GDM1 (cell line): Measurements from ENCODE around the gene TCEA3.

Experiments used
- DNase-seq: peaks from one replicate; lab custom pipeline; 2025; lab: John Stamatoyannopoulos, UW

The TCEA3 gene

DNA sequence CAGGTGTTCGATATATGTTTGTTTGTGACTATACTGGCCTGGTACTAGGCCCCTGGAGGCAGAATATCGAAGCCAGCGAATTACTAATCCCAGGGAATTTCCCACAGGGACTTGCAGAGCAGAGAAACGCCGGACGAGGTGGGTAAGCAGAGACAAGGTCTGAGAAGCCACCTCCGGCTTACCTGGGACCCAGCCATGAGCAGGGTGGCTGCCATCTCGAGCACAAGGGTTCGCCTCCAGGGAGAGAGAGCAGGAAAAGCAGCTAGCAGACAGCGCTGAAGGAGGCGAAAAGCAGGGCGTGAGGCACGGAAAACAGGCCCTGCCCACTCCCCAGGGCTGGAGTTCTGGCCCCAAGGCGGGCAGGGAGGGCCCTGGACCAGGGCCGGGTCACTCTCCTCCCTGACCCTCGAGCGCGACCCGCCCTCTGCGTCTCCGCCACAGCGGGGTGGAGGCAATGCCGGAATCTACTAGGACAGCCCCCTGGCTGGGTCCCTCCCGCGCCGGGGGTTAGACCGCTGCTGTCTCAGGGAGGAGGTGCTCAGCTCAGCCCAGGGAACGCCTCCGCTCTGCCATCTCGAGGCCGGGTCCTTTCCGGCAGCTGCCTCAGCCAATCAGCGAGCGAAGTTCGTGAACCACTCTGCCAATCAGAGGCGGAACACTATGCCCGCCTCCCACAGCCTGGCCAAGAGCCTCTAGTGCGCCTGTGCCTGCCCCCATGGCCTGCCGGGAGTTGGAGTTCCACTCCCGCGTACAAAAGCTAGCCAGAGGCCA, 56.6 kb downstream of the TCEA3 start:
- peak; percentile 99 for DNase-seq

DNA sequence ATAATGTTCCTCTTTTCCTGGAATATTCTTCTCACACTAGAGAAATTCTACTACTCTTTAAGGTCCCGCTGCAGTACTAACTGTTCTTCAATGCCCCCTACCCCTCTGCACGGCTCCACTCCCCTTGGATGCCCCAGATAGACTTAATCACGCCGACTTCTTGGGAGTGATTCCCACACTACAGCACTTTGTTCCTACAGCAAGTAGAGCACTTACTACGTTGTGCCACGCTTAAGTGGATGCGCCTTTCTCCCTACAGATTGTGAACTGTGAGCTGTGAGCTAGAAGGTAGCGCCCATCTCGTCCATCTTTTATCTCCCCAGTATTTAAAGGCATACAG, 57.1 kb downstream of the TCEA3 start:
- DNase-seq = no peak

DNA sequence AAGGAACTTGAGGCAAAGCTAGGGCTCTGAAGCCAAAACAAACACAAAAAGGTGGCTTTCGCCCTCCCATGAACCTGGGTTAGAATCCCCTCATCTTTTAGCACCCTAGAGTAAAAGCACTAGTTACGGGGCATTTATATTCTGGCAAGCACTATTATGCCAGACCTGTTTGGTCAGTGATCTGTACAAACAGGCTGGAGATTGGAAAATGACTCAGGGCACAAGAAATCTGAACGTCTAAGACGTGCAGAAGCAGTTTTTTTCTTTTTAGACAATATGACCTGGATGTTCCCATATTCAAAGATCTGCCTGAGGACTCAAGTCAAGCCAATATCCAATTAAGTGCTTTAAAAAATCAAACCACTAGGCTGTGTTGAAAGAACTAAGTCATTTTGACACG, 58.0 kb downstream of the TCEA3 start:
- DNase-seq = no peak

DNA sequence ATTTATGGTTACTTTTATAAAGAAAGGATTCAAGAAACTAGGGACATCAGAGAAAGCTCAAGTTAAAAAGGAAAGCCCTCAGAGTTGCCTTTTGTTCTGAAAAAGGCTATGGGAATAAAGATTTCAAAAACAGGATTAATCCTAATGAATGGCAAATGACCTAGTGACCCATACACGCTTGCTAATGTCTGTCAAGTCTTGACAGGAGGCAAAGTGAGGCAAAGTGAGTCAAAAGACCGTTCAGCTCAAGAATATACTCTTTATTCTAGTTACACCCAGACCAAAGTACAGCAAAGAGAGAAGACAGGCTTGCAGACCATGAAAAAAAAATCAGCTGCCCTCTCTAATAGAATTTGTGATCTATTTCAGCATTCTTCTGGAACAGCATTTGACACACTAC, 58.4 kb downstream of the TCEA3 start:
- DNase-seq = no peak

DNA sequence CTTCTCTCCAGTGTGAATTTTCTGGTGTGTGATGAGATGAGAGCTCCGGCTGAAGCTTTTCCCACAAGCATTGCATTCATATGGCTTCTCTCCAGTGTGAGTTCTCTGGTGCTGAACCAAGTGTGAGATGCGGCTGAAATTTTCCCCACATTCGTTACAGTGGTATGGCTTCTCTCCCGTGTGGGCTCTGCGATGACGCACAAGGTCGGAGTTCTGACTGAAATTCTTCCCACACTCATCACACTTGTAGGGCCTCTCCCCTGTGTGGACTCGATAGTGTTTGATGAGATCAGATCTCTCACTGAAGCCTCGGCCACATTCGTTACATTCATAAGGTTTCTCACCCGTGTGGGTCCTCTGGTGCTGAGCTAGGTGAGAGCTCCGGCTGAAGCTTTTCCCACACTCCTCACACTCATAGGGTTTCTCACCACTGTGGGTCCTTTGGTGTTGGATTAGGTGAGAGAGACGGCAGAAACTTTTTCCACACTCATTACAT, 62.3 kb downstream of the TCEA3 start:
- no peak for DNase-seq

DNA sequence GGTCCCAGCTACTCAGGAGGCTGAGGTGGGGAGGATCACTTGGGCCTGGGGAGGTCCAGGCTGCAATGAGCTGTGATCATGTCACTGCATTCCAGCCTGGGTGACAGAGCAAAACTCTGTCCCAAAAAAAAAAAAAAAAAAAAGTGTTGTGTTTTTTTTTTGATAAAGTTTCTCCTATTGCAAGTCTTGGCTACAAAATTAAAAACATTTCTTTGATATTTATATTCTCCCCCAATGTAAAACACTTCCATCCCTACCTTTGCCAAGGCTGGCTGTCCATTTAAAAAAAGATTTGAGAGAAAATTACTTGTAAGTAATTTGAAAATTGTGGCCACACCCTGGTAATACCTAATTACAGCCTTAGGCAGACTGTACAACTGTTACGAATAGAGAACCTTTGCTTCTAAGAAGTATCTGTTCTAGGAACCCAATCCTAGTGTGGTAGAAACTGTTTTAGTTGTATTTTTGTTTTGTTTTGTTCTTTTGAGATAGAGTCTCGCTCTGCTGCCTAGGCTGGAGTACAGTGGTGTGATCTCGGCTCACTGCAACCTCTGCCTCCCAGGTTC, 66.2 kb downstream of the TCEA3 start:
- no peak for DNase-seq

DNA sequence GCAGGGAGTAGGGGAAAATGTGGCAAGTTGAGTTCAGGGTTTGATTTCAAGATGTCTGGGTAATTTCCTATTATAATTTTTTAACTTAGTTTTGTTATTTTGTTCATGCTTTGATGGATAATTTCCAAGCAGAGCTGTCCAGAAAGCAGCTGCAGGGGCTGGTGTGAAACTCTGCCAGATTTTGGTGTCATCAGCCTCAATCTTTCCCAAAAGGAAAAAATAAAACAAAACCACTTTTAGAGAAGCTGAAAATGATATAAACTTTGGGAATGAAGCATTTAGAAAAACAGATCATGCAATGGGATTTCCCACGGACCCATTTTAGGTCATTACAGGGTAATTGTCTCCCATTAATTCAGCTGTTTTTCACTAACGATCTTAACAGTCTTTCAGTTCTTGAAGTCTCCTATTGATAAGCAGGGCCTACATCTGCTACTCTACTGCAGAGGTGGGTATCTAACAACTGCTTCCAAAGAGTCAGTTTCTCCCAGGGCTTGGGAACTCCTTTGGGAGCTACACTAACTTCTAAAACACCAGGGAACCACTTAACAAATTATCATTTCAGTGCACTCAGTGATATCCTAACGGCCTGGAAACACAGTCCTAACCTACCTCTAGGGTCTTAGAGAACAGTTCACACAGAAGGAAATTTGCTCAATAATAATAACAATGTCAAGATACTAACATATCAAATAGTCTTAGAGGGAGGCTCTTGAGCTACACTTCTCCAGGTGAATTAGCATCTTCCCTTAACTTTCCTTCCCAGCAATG, 67.2 kb downstream of the TCEA3 start:
- DNase-seq = no peak

DNA sequence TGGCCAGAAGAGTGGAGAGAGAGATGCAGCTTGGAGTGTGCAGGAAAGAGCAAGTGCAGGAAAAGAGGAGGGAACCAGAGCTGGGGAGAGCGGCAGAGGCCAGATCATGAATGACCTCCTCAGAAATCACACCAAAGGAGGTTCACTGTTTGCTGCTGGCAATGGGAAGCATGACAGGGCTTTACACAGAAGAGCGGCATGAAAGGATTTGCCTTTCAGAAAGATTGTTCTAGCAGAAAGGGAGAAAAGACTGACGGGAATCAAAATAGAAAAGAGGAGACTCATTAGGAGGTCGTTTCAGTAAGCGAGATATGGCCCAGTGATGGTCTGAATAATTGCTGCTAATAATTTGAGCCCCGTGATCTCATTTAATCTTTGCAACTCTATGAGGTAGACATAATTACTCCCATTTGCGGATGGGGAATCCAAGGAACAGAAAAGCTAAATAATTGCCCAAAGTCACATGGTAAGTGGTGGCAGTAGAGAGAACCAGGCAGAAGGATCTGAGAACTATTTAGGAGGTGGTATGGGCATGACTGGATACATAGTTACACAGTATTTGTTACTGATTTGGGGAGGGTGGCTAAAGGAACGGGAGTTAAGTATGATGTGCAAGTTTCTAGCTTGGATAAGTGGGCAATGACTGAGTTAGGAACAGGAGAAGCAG, 67.9 kb downstream of the TCEA3 start:
- DNase-seq = no peak

DNA sequence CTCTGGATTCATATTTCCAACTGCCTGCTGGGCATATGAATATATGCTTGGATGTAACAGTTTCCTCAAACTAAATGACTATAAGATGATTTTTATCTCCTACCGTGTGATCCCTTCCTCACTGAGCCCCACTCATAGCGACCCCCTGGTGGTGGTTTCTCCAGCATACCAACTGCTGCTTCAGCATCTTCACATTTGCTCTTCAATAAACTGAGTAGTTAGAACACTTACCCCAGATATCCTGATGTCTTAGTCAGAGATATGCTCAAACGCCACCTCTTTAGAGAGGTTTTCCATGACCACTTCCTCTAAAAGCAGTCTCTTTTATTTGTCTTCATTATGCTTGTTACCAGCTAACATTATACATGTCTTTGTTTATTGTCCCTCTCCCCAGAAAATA, 70.3 kb downstream of the TCEA3 start:
- DNase-seq = peak; percentile 7

DNA sequence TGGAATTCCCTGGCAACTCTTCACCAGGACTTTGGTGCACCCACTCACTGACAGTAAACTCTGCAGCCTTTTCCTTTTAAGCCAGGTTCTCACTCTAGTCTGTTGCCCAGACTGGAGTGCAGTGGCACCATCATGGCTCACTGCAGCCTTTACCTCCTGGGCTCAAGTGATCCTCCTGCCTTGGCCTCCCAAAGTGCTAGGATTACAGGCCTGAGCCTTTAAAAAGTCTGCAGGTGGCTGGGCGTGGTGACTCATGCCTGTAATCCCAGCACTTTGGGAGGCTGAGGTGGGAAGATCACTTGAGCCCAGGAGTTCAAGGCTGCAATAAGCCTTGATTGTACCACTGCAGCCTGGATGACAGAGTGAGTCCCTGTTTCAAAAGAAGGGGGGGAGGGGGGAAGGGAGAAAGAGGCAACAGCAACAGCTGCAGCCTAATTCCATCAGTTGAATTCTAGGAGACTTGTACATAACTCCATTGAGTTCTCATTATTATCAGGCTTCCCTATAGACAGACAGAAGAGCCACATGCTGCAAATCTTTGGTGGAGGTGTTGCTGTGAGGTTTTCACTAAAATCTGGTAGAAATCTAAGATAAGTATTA, 72.4 kb downstream of the TCEA3 start:
- no peak for DNase-seq

DNA sequence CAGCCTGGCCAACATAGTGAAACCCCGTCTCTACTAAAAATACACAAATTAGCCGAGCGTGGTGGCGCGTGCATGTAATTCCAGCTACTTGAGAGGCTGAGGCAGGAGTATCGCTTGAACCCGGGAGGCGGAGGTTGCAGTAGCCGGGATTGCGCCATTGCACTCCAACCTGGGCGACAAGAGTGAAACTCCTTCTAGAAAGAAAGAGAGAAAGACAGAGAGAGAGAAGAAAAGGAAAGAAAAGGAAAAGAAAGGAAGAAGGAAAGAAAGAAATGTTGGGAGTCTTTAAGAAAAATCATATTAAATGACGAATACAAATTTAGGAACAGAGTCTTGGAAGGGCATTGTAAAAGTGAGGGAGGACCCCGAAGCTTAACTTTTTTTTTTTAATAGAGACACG, 78.6 kb downstream of the TCEA3 start:
- no peak for DNase-seq

DNA sequence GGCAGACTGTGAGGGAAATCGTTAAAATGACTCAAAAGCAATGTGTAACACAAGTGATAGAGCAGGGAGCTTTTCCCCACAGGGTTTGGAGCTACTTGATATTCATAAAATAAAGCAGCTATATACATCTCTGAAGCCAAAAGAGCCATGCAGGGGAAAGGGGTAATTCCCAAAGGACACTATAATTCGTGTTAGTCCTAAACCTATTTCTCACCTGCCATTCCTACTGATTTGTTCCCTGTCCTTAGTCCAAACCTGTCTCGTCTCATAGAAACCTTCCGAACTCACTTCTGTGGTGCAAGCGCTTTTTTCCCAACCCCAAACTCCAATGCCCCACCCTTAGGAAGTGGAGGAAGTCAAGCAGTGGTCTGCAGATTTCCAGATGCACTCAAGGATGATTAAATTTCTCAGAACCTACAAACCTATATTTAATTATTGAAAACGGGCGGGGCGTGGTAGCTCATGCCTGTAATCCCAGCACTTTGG, 79.5 kb downstream of the TCEA3 start:
- no peak for DNase-seq

DNA sequence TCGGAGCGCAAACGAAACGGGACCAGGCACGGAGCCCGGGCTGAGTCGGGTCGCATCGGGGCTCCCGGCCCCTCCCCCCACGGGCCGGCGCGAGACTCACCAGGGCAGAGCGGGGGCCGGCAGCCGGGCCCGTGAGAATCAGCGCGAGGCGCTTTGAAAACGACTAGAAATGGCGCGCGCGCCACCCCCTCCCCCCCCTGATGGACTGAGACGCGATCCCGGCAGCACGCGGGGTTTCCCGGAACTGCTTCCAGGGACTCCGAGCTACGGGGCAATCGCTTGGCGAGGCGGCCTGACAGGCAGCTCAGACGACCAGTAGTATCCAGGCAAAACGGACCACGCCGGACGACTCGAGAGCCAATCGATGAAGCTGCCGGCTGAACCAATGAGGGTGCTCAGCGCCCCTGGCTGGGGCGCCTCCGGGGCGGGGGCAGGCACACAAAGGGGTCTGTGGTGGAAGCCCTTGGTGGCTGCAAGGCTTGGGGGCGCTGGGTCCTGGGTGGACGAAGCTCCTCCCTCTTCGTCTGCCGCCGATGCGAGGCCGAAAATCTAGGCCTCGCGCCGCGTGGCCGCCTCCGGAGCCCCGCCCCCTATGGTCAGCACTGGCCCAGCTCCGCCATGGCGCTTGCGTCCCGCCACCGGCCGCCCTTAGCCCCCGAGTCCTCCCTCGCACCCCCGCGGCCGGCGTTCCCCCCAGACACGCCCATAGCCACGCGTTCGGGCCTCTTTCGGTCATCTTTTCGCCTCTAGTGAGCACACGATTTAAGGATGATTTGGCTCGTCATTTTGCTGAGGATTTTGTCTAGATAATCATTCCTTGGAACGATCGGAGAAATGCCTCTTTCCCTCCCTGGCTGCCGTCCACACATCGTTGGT, 80.2 kb downstream of the TCEA3 start, which contains the start of gene HNRNPR:
Gene HNRNPR (minus strand): TSS at position 174 of the 876 bp plus-strand sequence. CDS start 3,276 bp downstream, outside the sequence.
- DNase-seq = peak; percentile 100

DNA sequence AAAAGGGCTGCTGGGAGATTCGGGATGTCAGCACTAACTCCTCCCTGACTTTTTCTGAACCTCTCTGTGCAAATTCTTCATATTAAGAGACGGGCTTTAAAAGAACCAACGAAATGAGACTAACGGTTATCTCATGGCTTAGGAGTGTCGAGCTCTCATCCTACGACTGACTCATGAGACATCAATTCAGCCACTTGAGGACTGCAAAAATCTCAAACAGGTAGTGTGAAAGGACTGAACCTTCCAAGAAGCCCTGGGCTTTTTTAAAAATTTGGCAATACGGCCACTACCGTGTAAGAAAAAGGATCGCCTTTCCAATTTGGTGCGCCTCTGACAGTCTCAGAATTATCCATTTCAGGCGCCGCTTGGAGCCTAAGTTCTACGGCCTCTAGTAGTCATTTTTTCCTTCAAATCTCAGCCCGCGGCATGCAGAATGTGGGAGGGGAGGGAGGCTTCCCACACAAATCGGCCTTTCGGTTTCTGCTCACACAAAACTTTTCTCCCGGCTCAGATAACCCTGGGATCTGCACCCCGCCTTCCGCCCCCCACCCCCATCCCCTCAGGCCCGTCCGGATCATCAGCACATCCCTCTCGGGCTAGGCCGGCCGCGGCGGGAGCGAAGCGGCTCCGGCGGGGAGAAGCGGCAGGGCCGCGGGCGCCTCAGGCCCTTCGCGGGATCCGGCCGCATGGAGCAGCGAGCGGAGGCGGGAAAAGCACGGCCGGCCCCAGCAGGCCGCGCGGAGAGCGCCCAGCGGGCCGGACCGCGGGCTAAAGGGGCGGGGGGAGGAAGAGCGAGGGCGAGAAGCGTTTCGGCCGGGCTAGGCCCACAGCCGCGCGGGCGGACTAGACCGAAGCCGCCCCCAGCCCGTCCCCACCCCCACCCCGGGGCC, 81.1 kb downstream of the TCEA3 start:
- no peak for DNase-seq

DNA sequence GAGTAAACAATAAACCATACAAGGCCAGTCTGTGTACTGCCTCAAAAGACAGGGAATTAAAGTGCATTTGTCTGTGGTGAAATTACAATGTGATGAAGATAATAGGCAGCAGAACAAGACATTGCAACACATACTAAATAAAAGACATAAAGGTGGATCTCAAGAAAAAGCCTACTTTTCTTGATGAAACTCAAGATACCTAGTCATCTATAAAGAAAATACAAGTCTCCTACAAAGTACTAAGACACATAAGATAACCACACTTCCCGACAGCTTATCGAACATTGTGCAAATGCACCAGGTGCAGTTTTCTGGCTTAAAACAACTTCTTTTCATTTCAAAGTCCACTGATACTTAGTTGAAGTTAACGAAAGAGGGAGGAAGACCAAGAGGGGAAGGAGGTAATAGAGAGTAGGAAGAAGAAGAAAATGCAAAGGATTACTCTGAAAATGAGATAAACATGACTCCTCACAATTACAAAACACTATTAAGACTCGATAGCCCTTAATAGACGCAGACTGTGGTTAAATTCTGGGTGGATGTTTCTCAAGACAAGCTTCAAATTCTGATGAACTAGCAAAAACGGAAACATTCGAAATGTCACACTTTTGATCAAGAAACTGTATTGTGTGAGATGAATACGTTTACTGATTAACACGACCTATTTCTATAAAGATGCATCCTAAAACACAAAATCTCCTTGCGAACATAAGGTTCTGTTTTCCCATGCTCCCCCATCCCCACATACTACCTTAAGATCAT, 82.4 kb downstream of the TCEA3 start:
- no peak for DNase-seq

DNA sequence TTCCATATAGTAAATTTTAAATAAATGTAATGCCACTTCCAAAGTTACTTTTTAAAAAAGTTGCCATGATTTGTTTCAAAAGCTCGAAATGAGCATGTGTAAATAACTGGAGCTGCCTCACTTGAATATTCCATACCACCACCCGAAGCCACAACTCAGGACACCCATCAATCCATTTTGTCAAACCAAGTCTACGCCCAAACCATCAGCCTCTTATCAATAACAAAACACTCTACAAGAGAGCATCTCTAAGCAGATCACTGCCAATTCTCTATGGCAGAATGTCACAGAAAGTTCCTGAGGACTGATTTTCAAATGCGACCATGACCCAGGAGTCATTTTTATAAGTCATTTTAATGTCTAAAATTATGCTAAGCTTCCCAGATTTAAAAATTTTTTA, 84.9 kb downstream of the TCEA3 start:
- DNase-seq = no peak

DNA sequence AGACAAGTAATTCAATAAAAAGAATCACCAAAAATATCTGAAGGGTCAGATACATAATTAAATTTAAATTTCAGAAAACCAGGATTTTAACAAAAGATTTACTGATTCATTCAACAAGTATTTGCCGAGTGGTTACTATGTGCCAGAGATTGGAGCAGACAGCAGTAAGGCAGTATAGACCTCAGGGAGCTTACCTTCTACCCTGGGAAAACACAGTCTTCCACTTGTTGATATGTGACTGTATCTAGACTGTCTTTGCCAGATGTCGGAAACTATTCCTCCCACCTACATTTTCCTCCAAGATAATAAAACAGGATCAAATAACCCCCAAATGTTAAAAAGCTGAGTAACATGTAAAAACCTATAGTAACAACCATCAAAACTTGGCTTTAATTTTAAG, 86.7 kb downstream of the TCEA3 start:
- no peak for DNase-seq

DNA sequence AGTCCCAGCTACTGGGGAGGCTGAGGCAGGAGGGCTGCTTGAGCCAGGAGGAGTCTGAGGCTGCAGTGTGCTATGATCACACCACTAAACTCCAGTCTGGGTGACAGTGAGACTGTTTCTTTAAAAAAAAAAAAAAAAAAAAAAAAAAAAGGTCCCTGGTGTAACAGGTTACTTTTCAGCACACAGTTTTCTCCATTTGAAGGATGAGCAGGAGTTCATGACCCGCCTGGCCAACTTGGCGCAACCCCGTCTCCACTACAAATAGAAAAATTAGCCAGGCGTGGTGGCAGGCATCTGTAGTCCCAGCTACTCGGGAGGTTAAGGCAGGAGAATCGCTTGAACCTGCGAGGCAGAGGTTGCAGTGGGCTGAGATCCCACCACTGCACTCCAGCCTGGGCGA, 92.8 kb downstream of the TCEA3 start:
- DNase-seq = no peak
